Measurements from ENCODE around the gene ADARB1.

The ADARB1 gene

DNA sequence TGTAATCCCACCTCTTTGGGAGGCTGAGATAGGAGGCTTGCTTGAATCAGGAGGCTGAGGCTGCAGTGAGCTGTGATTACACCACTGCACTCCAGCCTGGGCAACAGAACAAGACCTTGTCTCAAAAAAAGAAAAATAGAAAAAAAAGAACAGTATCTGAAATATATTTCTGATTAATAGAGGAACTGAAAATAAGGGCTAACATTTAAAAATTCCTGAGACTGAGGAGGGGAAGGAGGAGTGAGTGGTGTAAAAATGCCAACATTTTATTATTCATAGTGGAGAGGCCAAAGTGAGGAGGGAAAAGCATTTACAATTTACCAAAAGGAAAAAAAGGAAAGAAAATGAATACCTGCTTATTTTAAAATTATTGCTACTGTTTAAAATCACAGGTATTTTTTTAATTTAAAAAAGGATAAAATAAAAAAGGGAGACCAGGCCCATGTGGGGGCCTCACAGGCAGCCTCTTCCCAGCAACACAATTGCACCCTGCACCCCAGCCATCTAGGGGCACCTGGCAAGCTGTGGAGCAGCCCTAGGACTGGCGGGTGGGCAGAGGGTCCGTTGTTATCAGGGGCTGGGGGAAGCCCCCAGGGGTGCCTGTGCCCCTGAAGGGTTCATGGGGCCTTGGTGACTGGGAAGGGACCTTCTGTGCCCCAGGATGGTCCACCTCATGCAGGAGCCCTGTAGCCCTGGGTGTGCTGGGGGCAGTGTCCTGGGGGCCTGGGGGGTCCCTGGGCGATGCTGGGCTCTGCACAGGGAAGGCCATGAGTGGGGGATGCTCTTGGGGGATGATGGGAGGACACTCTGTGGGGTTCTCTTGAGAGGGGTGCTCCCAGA, 34.8 kb upstream of the ADARB1 start:
- DNase-seq (ENCODE audit: low read depth in 2 of 2) = no peak

DNA sequence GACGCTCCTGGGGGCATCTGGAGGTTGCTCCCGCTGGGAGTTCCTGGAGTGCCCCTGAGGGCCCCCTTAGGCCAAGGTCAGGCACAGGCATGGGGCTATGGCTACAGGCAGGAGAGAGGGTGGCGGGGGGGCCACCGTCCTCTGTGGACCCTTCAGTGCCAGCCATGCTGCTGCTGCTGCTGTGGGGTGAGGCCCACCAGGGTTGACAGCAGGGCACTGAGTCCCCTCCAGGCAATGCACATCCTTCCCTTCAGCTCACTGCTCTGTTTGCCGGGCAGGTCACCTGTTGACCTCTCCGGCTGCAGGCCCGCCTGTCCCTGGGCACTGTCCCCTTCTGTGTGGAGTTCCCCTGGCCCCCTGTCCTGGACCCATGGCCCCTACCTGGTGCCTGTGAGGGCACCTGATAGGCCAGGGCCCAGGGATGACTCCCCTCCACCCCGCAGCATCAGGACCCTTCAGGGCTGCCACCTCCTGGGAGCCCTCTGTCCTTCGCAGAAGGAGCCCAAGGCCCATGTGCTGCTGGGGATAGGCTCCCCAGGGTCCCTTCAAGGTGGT, 34.1 kb upstream of the ADARB1 start:
- DNase-seq (ENCODE audit: low read depth in 2 of 2) = no peak

DNA sequence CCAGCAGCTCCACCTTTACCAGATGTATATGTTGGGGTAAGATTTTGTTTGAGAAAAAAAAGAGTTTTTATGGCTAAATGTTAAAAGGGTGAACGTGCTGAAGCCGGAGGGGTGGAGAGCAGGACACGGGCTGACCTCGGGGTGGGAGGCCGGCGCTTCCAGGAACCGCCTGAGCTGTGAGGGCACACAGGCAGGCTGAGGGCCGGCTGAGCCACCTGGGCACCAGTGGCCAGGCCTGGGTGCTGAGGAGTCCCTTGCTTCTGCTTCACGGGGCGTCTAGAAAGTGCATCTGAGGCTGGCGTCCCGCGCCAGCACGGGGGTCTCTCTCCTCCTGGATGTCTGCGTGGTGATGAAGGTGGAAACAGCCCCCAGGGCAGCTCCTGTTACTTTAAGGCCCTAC, 33.6 kb upstream of the ADARB1 start:
- DNase-seq (ENCODE audit: low read depth in 2 of 2) = no peak

DNA sequence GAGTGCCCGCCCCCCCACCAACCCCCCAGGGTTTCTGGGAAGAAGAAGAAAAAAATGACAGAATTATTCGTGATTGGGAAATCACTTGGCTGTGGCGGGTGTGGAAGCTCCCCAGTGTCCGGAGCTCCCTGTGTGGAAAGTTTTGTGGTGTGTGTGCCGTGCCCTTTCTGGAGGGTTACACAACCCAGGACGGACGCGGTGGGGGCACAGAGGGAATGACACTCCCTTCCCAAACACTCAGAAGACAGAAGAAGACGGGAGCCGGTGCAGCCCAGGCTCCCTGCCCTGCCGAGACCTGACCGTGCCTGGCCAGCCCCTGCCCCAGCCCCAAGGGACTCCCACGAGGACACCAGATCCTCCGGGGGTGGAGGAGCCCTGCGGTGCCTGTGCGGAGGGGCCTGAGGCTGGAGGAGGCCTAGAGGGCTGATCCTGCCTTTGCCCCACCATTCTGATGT, 33.0 kb upstream of the ADARB1 start:
- no peak for DNase-seq (ENCODE audit: low read depth in 2 of 2)

DNA sequence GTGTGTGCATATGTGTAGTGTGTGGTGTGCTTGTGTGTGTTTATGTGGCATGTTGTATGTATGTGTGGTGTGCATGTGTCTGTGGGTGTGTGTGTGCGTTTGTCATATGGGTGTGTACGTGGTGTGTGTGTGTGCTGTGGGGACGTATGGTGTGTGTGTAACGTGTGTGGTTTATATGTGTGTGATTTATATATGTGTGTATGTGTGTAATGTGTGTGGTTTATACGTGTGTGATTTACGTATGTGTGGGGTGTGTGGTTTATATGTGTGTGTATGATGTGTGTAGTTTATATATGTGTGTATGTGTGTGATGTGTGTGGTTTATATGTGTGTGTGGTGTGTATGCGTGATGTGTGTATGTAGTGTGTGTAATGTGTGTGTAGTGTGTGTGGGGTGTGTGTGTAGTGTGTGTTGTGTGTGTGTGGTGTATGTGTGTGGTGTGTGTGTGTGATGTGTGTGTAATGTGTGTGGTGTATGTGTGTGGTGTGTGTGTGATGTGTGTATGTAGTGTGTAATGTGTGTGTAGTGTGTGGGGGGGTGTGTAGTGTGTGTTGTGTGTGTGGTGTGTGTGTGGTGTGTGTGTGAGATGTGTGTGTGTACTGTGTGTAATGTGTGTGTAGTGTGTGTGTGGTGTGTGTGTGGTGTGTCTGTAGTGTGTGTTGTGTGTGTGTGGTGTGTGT, 32.3 kb upstream of the ADARB1 start:
- DNase-seq (ENCODE audit: low read depth in 2 of 2) = no peak

DNA sequence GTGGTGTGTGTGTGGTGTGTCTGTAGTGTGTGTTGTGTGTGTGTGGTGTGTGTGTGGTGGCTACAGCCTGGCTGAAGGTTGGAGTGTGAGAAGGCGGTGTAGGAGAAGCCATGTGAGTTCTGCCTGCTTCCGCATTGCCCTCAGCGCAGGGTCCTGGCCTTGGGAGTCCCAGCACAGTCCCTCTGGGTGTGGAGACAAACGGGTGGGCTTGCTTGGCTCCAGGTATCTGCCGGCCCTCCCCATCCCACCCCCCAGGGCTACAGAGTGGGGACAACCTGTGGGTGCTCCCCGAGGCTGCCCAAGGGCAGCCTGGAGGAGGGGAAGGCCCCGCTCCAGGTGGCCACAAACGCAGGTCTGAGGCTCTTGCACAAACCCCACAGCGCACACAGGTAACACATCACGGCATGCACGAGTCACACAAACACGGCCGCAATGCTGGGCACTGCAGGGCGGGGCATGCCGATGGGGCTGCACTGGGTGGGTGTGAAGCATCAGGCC, 31.7 kb upstream of the ADARB1 start:
- DNase-seq (ENCODE audit: low read depth in 2 of 2) = no peak

DNA sequence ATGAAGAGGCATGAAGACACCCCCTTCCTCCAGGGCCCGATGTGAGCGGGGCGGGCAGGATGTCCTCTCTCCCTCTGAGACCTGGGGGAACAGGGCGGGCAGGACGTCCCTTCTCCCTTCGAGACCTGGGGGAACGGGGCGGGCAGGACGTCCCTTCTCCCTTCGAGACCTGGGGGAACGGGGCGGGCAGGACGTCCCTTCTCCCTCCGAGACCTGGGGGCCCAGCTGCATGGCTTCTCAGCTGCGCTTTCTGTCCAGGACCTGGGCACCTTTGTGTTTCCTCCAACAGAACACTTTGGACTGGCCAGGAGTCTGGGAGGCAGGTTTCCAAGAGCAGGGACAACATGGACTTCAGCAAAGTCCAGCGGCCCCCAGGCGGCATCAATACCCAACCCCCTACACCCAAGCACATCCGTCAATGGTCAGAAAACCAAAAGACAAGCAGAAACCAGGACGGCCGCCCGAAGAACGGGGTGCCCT, 30.8 kb upstream of the ADARB1 start:
- DNase-seq (ENCODE audit: low read depth in 2 of 2) = no peak

DNA sequence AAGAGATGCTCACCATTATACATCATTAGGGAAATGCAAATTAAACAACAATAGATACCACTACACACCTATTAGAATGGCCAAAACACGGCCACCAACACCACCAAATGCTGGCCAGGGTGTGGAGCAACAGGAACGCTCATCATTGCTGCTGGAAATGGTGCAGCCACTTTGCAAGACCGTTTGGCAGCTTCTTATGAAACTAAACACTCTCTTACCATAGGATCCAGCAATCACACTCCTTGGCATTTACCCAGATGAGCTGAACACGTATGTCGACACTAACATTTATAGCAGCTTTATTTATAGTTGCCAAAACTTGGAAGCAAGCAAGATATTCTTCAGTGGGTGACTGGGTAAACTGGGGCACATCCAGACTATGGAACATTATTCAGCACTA, 28.9 kb upstream of the ADARB1 start:
- no peak for DNase-seq (ENCODE audit: low read depth in 2 of 2)

DNA sequence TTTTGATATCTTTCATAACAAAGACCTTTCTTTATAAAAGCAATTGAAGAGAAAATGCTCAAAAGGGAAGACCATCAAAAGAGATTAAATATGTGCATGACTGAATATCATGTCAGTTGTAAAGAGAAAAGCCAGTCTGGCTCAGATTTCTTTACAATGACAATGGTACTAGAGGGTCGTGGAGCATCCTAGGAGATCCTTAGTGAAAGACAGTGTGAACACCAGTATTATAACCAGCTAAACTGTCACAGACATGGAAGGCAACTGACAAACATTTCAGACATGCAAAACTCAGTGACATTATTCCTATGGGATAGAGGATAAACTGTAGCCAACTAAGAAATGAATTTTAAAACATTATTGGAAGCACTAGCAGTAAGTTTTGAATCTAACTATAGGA, 27.1 kb upstream of the ADARB1 start:
- DNase-seq (ENCODE audit: low read depth in 2 of 2) = no peak

DNA sequence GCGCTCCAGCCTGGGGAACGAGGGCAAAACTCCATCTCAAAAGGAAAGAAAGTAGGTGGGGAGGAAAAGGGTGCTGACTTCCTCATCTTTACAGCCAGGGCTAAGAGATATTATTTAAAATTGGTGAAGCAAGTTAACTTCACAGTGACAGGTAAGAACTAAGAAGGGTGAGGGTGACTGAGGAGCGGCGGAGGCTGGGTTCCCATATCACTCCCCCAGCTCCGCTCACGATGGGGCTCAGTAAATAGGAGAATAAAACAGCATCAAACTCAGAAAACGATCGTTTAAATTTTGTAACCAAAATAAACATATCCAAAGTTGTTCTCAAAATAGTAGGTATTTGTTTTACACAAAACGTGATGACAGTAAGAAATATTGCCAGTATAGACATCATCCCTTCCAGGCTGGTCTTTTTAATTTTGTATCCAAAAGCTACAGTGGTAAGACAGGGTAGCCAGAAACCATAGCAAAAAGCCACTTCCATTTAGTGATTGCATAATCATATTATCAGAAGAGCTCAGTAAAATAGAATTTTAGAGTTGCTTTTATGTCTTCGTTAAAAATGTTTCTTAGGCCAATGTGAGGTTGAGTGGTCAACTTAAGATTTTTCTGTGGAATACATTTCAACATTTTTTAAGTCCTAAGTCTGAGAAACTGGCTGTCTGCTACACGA, 26.2 kb upstream of the ADARB1 start:
- no peak for DNase-seq (ENCODE audit: low read depth in 2 of 2)

DNA sequence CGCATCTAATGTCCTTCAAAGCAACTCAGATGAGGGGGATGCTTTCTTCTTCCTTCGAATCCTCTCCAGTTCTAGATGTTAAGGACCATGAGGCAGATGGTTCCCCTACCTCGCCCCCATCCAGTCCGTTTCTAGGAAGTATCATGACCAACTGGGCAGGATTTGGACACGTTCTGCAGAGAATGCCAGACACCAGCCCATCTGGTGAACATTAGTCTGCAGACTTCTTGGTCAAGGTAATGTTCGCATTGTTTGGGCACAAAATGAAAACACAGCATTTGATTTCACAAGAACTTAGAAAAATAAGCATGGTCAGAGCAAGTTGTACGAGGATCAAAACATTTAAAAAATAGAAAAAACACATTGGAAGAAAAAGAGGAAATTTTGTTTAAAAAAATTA, 25.4 kb upstream of the ADARB1 start:
- no peak for DNase-seq (ENCODE audit: low read depth in 2 of 2)

DNA sequence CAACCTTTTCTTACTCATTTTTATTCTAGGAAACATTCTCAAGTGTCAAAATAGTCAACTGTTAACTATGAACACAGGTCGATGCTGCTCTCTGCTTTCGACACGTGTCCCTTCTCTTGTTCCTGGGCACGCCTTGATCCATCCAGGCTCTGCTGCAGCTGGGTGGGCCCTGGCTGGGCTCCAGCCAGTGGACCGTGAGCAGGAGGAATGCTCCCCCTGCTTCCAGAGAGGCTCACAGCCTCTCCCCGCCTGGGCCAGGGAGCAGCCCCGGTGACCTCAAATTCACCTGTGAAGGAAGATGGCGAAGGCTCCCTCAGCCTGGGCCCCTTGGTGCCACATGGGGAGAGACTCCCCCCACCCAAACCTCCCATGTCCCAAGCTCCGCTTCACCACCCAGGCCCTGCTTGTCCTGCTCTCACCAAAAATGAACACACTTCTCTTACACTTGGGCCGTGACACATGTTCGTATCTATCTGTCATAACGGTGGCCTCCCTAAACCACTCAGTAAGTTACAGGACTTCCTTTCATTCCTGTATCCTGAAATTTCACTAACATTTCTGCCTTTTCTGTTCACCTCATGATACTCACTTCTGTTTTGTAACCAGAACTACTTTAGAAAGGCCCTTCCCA, 24.6 kb upstream of the ADARB1 start:
- DNase-seq (ENCODE audit: low read depth in 2 of 2) = no peak

DNA sequence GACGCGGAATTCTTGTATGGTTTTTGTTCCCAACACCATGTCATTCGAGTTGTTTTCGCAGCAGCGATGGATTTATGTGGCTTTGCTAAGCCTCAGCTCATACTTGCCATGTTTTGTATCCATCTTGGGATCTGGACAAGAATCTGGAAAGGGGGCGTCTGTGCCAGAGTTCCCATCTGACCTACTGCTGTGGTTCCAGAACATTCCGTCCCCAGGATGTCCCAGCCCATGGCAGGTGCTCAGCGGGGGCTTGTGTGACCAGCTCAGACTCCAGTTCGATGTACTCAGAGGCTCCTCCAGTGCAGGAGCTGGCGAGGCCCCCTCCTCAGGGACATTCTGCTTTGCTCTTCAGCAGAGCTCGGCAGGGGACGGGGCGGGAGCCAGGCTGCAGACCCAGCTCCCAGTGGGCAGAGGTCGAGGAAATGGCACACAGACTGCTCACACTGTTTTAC, 24.0 kb upstream of the ADARB1 start:
- DNase-seq (ENCODE audit: low read depth in 2 of 2) = no peak

DNA sequence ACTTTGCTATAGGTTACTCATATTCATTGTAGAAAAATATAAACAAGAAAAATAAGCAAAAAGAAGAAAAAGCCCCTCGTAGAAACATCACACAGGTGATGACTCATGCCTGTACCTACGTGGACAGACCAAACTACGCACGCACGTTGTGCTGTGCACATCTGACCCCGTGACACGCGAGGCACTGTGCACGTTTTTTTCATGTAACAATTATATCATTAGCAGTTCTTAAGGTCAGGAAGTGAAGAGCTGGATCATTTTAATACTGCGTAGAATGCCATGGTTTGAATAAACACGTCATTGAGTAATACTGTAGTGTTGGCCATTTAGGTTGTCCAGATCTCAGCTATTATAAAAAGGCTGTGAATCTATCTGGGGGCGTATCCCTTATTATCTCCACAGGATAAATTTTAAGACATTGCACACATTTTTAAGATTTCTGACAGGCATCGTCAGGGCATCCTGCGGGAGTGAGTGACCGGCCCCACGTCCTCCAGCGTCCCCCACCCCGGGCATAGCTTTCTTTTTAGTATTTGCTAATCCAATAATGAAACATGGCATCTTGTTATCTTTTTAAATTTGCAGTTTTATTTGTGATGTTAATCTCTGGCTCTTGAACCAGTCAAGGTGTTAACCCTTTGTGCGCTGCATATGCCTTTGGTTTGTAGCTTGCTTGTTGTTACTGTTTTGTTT, 23.4 kb upstream of the ADARB1 start:
- DNase-seq (ENCODE audit: low read depth in 2 of 2) = no peak

DNA sequence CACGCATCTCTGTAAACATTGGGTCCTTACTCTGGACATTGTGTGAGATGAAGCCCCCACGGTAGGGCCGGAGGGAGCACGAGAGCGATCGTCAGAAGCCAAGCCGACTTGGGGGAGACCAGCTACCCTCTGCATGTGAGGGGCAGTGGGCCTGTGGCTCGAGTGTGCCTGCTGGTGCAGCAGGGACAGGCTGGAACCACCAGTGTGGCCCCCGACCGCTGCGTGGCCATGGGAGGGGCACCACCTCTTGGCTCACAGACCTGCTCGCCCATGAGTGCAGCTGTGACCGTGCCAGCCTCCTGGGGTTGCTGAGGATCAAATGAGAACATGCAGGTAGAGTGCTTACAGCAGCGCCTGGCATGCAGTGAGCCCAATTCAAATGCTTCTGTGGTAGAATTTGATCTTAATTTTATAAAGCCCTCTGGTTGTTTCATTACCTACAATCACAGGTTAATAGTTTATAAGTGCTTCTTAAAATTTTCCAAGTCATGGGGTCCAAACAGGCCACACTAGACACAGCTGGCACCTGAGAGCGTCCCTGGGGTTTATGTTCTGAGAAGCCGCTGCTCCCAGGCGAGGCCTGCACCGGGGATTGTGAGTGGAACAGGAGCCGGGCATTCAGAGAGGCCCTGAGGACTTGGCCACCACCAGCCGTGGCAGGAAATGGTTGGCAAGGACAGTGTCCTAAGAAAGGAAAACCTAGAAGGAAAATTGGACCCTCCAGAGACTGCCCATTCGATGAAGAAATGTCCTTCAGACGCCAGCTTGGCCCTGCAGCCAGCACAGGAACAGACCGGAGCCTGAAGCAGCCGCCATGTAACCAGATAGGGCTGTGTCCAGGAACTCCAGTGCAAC, 22.6 kb upstream of the ADARB1 start:
- no peak for DNase-seq (ENCODE audit: low read depth in 2 of 2)

DNA sequence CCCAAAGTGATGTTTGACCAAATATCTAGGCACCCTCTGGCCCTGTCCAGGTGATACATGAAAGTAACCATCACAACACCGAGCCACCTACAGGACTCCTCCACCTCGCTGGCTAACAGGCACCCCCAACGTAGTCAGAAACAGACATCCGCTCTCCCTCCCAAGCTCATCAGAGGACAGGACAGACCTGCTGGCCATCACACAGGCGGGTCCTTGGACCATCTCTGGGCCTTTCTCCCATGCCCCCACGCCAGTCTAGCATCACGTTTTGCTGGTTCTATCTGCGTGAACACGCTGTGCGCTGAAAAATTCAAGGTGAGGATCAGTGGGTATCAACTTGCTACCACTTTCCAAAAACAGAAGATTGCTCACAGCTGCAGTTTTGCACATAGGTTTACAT, 21.4 kb upstream of the ADARB1 start:
- no peak for DNase-seq (ENCODE audit: low read depth in 2 of 2)

DNA sequence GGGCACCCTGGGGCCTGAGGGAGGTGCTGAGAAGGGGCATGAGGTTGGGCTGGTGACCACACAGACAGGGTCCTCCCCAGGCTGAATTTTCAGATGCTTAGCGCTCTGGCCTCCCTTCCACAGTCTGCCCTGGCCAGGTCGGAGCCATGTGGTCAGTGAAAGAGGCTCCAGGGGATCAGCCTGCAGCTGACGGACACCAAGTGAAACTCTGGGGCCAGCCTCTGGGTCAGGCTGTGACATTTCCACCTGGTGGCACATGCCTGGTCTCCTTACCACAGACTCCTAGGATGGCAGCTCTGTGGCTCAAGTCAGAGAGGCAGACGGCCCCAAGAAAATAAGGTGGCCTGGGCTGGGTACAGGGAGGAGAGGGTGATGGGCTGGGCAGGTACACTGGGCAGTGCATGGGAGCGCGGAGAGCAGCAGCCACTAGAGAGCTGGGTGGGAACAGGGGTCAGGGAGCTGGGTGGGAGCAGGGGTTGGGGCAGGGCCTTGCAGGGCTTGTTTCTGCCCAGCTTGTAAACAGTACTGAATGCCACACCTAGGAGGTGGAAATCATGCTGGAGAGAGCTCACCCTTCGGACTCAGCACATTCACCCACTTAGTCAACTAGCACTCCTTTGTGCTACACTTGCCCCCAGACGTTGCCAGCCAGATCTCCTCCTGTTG, 20.7 kb upstream of the ADARB1 start:
- DNase-seq (ENCODE audit: low read depth in 2 of 2) = no peak

DNA sequence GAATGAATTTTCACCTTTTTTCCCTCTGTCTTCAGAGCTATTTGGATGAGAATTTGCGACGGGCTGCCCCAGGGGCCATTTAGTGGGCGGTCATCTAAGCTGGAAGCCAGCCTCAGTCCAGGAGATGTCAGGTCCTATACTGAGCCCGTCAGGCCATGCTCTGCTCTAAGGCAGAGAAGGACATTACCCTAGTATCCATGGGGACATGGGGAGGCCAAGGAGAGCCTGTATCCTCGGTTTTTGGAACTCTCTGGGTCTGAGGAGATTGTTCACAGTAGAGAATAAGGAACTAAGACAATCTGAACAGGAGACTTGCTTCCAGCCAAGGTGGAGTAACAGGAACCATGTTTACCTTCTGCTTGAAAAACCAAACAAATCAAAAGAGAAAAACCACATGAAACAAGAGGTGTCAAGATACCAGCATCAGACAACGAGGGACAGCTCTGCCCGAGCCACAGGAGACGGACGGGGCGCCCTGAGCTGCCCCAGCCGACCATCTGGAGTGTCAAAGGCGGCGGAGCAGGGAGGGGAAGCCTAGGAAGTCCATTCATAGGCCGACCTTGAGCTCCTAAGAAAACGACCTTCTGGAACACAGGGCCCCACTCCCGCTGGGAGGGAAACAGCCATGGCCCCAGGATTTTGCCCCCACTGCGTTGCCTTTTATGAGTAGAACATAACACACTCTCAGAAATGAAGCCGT, 20.0 kb upstream of the ADARB1 start:
- no peak for DNase-seq (ENCODE audit: low read depth in 2 of 2)
